Neural cell (in vitro differentiated cells): ENCODE results near the gene ADCY1.

ENCODE experiments used
- EP300 ChIP-seq: fragments of 450-650 bp; conservative IDR thresholded peaks from 2 replicates; pipeline ENCODE4 v1.6.1; 2014; ENCODE audit warnings: antibody characterized with exemption, mild to moderate bottlenecking, moderate library complexity; ENCODE audit not compliant: poor library complexity, severe bottlenecking
- EZH2 ChIP-seq: fragments of 200-600, 300-800 bp; shearing (Covaris generic), sonication (generic); IDR thresholded peaks from 2 replicates; pipeline ENCODE4 v1.6.1; 2014; ENCODE audit warnings: antibody characterized with exemption, low read length, borderline replicate concordance, mild to moderate bottlenecking; ENCODE audit not compliant: insufficient read depth, poor library complexity, severe bottlenecking
- MXI1 ChIP-seq: fragments of 450-650 bp; conservative IDR thresholded peaks from 2 replicates; pipeline ENCODE4 v1.6.1; 2014; ENCODE audit warnings: antibody characterized with exemption, mild to moderate bottlenecking; ENCODE audit not compliant: poor library complexity, severe bottlenecking
- POLR2AphosphoS5 ChIP-seq: IDR thresholded peaks from 2 replicates; pipeline ENCODE4 v1.6.1; 2012
- SMC3 ChIP-seq: fragments of 450-650 bp; conservative IDR thresholded peaks from 2 replicates; pipeline ENCODE4 v1.6.1; 2014; ENCODE audit warnings: antibody characterized with exemption, mild to moderate bottlenecking, moderate library complexity; ENCODE audit not compliant: poor library complexity
- TAF1 ChIP-seq: IDR thresholded peaks from 2 replicates; pipeline ENCODE4 v1.6.1; 2012; ENCODE audit warnings: low read depth
- TF ChIP-seq, protein P1 (sequence below): fragments of 450-650 bp; IDR thresholded peaks from 2 replicates; pipeline ENCODE4 v1.5.1; 2014; ENCODE audit warnings: antibody characterized with exemption, mild to moderate bottlenecking, moderate library complexity; ENCODE audit not compliant: poor library complexity, severe bottlenecking
- TF ChIP-seq, protein P2 (sequence below): IDR thresholded peaks from 2 replicates; pipeline ENCODE4 v1.6.1; 2012; ENCODE audit warnings: borderline replicate concordance

DNA sequence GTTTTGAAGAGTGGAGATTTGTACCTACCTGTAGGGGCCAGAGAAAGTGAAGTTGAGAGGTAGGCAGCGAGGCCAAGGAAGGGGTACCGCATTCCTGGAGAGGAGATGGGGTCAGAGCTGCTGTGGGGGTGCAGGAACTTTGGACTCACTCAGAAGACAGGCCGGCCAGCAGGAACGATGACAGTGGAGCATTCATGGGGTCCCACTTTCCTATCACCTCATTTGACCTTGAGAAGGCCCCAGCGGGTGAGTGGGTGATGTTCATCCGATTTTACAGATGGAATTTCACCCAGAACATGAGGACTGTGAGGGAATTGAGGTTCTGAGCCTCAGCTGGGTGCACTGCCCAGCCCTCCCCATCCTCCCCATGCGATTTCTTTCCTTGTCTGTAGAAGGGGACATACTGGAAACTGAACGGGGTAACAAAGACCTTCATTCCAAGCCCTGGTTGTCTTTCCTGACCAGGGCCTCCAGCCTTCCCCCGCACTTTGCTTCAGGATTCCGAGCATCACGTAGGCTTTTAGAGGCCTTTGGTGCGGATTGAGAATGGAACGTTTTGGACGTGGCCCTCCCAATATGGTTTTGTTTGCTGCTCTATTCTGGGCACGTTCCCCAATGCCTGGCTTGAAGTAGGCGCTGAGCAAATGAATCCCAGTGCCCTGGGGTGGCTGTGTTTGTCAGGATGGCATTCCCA, 87.3 kb downstream of the ADCY1 start:
- TF ChIP-seq, protein P1, sequence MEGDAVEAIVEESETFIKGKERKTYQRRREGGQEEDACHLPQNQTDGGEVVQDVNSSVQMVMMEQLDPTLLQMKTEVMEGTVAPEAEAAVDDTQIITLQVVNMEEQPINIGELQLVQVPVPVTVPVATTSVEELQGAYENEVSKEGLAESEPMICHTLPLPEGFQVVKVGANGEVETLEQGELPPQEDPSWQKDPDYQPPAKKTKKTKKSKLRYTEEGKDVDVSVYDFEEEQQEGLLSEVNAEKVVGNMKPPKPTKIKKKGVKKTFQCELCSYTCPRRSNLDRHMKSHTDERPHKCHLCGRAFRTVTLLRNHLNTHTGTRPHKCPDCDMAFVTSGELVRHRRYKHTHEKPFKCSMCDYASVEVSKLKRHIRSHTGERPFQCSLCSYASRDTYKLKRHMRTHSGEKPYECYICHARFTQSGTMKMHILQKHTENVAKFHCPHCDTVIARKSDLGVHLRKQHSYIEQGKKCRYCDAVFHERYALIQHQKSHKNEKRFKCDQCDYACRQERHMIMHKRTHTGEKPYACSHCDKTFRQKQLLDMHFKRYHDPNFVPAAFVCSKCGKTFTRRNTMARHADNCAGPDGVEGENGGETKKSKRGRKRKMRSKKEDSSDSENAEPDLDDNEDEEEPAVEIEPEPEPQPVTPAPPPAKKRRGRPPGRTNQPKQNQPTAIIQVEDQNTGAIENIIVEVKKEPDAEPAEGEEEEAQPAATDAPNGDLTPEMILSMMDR: no peak
- TF ChIP-seq EP300 (no peak), POLR2AphosphoS5 (no peak), TAF1 (no peak), EZH2 (no peak), MXI1 (no peak), SMC3 (no peak)
- TF ChIP-seq, protein P2, sequence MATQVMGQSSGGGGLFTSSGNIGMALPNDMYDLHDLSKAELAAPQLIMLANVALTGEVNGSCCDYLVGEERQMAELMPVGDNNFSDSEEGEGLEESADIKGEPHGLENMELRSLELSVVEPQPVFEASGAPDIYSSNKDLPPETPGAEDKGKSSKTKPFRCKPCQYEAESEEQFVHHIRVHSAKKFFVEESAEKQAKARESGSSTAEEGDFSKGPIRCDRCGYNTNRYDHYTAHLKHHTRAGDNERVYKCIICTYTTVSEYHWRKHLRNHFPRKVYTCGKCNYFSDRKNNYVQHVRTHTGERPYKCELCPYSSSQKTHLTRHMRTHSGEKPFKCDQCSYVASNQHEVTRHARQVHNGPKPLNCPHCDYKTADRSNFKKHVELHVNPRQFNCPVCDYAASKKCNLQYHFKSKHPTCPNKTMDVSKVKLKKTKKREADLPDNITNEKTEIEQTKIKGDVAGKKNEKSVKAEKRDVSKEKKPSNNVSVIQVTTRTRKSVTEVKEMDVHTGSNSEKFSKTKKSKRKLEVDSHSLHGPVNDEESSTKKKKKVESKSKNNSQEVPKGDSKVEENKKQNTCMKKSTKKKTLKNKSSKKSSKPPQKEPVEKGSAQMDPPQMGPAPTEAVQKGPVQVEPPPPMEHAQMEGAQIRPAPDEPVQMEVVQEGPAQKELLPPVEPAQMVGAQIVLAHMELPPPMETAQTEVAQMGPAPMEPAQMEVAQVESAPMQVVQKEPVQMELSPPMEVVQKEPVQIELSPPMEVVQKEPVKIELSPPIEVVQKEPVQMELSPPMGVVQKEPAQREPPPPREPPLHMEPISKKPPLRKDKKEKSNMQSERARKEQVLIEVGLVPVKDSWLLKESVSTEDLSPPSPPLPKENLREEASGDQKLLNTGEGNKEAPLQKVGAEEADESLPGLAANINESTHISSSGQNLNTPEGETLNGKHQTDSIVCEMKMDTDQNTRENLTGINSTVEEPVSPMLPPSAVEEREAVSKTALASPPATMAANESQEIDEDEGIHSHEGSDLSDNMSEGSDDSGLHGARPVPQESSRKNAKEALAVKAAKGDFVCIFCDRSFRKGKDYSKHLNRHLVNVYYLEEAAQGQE: no peak
